GM12873 (cell line): ENCODE measurements around the gene CXCR3.

Source experiments
- CTCF ChIP-seq: IDR thresholded peaks from 2 replicates; pipeline ENCODE4 v1.5.1; 2012; ENCODE audit warnings: low read depth, mild to moderate bottlenecking, moderate library complexity, low read length, control low read depth; ENCODE audit not compliant: insufficient read depth; ENCODE audit errors: missing control alignments

Gene CXCR3

DNA sequence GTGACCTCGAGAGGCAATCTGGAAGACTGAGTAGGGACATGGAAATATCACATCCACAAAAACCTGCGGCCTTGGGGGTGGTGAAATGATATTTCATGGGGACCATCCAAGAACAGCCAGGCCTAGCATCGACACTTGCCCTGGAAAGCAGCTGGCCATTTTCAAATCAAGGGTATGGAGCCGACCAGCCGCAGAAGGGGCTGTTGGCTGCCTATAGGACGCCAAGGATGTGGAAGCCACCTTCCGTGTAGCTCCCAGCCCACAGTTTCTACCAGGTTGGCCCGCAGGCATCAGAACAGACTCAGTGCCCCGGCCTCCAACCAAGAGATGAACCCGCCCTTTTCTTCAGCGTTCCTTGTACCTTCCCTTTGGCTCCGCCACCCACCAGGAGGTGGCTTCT lies 43.6 kb upstream of the CXCR3 start:
- TF ChIP-seq CTCF = no peak

DNA sequence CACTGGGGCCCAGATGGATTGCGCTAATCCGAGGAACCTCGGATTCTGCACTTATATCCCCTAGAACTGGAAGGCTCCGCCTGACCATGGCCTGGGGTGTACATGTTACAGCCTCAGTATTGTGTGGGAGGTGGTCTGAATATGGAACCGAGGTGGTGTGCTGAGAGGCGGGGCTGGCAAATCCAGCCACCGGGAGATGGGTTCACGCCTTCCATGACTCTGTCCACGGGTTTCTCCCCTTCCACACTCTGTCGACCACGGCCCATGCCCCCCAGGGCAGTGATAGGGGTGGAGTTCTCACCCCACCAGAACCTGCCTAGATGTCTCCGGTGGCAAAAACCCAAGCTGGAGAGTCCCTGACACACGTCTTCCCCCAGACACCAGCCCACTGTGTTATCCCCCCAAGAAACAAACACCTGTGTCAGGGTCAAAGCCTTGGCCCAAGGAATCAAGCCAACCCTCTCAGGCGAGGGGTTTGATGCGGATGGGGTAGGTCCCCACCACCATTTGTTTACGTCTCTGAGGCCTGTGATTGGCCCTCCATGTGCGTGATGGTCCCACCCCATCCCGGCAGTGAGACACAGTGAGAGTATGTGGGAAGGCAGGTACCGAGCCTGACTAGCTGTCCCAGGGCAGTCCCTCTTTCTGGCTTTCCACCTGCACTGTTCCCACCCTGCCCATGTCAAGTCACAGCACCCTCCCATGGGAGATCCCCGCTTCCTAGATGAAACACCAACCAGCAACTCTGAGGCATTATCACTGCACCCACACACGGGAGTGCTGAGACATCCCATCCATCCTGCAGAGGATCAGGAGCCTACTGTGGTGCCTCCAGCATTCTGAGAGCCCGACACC lies 42.5 kb upstream of the CXCR3 start:
- no peak for TF ChIP-seq CTCF

- TF ChIP-seq CTCF = no peak
These were observed 41.6 kb upstream of the CXCR3 start for GRCh38 chrX:71659959-71660358.

- TF ChIP-seq CTCF = no peak
These were observed 41.0 kb upstream of the CXCR3 start for GRCh38 chrX:71659342-71659741.

DNA sequence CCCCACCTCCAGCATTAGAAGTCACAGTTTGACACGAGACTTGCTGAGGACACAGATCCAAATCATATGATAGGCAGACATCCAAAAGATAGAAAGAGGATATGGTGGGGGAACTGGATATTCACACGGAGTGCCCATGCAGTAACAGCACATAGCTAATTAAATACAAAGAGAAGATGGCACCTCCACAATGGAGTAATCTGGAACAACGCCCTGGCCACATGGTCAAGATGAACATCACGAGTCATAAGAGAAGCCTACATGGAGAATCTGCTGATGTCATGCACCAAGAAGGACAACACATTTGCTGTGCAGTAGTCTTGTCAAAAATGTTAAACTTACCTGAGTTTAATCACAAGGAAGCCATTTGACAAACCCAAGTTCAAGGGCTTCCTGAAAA lies 39.0 kb upstream of the CXCR3 start:
- TF ChIP-seq CTCF = no peak

DNA sequence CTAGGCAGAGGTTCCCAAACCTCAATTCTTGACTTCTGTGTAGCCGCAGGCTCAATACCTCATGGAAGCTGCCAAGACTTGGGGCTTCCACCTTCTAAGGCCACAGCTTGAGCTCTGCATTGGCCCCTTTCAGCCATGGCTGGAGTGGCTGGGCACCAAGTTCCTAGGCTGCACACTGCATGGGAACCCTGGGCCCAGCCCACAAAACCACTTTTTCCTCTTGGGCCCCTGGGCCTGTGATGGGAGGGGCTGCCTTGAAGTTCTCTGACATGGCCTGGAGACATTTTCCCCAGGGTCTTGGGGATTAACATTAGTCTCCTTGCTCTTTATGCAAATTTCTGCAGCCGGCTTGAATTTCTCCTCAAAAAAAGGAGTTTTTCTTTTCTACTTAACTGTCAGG lies 35.0 kb upstream of the CXCR3 start:
- no peak for TF ChIP-seq CTCF

DNA sequence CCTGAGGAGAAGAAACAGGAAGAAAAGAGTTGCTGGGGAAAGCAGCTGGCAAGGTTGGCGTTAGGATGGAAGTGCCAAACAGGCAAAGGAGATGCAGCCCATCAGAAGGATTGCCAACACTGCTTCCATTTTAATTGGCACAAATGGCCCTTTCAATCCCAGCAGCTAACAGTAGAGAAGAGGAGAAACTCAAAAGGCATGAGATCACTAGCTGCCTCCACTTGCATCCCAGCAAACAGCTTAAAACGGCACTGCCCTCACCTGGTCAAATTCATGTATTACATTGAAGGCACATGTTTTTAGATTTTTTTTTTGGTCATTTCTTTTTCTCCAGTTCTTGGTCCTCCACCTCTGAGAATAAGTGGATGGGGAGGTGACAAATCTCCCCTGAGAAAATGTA lies 34.1 kb upstream of the CXCR3 start:
- peak; percentile 76 for TF ChIP-seq CTCF
